Measurements from ENCODE around the gene PANX2.

The PANX2 gene

GRCh38 chr22:50194037-50194805 is 23.7 kb downstream of the PANX2 start:
- H3K36me3 ChIP-seq (ENCODE audit: control insufficient read depth, insufficient read depth, low read length), result peaks cover 9% of the 10 kb centered on the region
- no peak overlapping the region for H3K56ac ChIP-seq (ENCODE audit: low read length)
- no peak overlapping the region for H3K4me3 ChIP-seq (ENCODE audit: low read length)
- no peak overlapping the region for H3K18ac ChIP-seq (ENCODE audit: low read length)
- H3K4me1 ChIP-seq (ENCODE audit: control insufficient read depth, low read depth, low read length), result peaks cover 2% of the 10 kb centered on the region
- no peak overlapping the region for H2BK5ac ChIP-seq (ENCODE audit: low read length)
- H4K8ac ChIP-seq (ENCODE audit: low read depth, low read length), result no peak overlapping the region
- H3K9ac ChIP-seq (ENCODE audit: low read length), result no peak overlapping the region
- H2BK120ac ChIP-seq (ENCODE audit: low read depth, low read length), result no peak overlapping the region
- H3K79me1 ChIP-seq (ENCODE audit: low read length), result peaks cover 9% of the 10 kb centered on the region
- no peak overlapping the region for H3K27ac ChIP-seq (ENCODE audit: low read depth, low read length)
- no peak overlapping the region for H2BK15ac ChIP-seq (replicated peaks; ENCODE audit: low read depth)
- DNase-seq, result no peak
- no peaks in the 10 kb centered on the region for H3K27me3 ChIP-seq (ENCODE audit: insufficient read depth, low read length, poor library complexity)
- H3K79me2 ChIP-seq (ENCODE audit: control insufficient read depth, insufficient read depth, low read length), result peaks cover 8% of the 10 kb centered on the region
- no peak overlapping the region for H3K23ac ChIP-seq (ENCODE audit: low read length)
- H4K5ac ChIP-seq (ENCODE audit: low read length), result no peak overlapping the region
- WGBS (ENCODE audit: extremely low coverage, insufficient coverage, low lambda C conversion rate), result no CpG with 5 or more reads among the region's 44 CpGs
- no peak overlapping the region for H3K4me2 ChIP-seq (ENCODE audit: low read length)
- H3K4ac ChIP-seq (ENCODE audit: low read depth, low read length), result no peak overlapping the region
- H2AK5ac ChIP-seq (ENCODE audit: low read length), result no peak overlapping the region

GRCh38 chr22:50196256-50196655 is 25.7 kb downstream of the PANX2 start:
- Histone ChIP-seq H2AK5ac (ENCODE audit: low read length) (no peak overlapping the region), H3K27me3 (ENCODE audit: insufficient read depth, low read length, poor library complexity) (no peaks in the 10 kb centered on the region), H3K4me2 (ENCODE audit: low read length) (no peak overlapping the region), H3K23ac (ENCODE audit: low read length) (no peak overlapping the region), H2BK5ac (ENCODE audit: low read length) (no peak overlapping the region), H3K4me3 (ENCODE audit: low read length) (no peak overlapping the region), H3K4me1 (ENCODE audit: control insufficient read depth, low read depth, low read length) (no peaks in the 10 kb centered on the region), H3K27ac (ENCODE audit: low read depth, low read length) (no peak overlapping the region), H4K5ac (ENCODE audit: low read length) (no peak overlapping the region), H3K36me3 (ENCODE audit: control insufficient read depth, insufficient read depth, low read length) (peaks cover 9% of the 10 kb centered on the region), H3K79me1 (ENCODE audit: low read length) (peaks cover 5% of the 10 kb centered on the region), H3K18ac (ENCODE audit: low read length) (no peak overlapping the region), H3K9ac (ENCODE audit: low read length) (no peak overlapping the region), H4K8ac (ENCODE audit: low read depth, low read length) (no peak overlapping the region), H2BK15ac (replicated peaks; ENCODE audit: low read depth) (no peak overlapping the region), H3K79me2 (ENCODE audit: control insufficient read depth, insufficient read depth, low read length) (peaks cover 6% of the 10 kb centered on the region), H3K4ac (ENCODE audit: low read depth, low read length) (no peak overlapping the region), H2BK120ac (ENCODE audit: low read depth, low read length) (no peak overlapping the region), H3K56ac (ENCODE audit: low read length) (no peak overlapping the region)
- no peak for DNase-seq
- WGBS (ENCODE audit: extremely low coverage, insufficient coverage, low lambda C conversion rate), result no CpG with 5 or more reads among the region's 18 CpGs

- Histone ChIP-seq H3K4me1 (ENCODE audit: control insufficient read depth, low read depth, low read length) (peaks cover 3% of the 10 kb centered on the region), H3K9ac (ENCODE audit: low read length) (no peak overlapping the region), H3K56ac (ENCODE audit: low read length) (no peak overlapping the region), H3K36me3 (ENCODE audit: control insufficient read depth, insufficient read depth, low read length) (peaks cover 9% of the 10 kb centered on the region), H3K79me1 (ENCODE audit: low read length) (peaks cover 6% of the 10 kb centered on the region), H3K79me2 (ENCODE audit: control insufficient read depth, insufficient read depth, low read length) (peaks cover 6% of the 10 kb centered on the region), H3K4me2 (ENCODE audit: low read length) (no peak overlapping the region), H3K18ac (ENCODE audit: low read length) (no peak overlapping the region), H2BK120ac (ENCODE audit: low read depth, low read length) (no peak overlapping the region), H4K8ac (ENCODE audit: low read depth, low read length) (no peak overlapping the region), H3K27me3 (ENCODE audit: insufficient read depth, low read length, poor library complexity) (no peaks in the 10 kb centered on the region), H2BK15ac (replicated peaks; ENCODE audit: low read depth) (no peak overlapping the region), H3K4me3 (ENCODE audit: low read length) (no peak overlapping the region), H4K5ac (ENCODE audit: low read length) (no peak overlapping the region), H3K23ac (ENCODE audit: low read length) (no peak overlapping the region), H2BK5ac (ENCODE audit: low read length) (no peak overlapping the region), H2AK5ac (ENCODE audit: low read length) (no peak overlapping the region), H3K4ac (ENCODE audit: low read depth, low read length) (no peak overlapping the region), H3K27ac (ENCODE audit: low read depth, low read length) (no peak overlapping the region)
- WGBS (ENCODE audit: extremely low coverage, insufficient coverage, low lambda C conversion rate), result no CpG with 5 or more reads among the region's 23 CpGs
- DNase-seq, result no peak
These were observed 26.7 kb downstream of the PANX2 start for GRCh38 chr22:50197000-50197800.

- no CpG with 5 or more reads among the region's 61 CpGs for WGBS (ENCODE audit: extremely low coverage, insufficient coverage, low lambda C conversion rate)
- no peak overlapping the region for H3K4me3 ChIP-seq (ENCODE audit: low read length)
These were observed 27.5 kb downstream of the PANX2 start for GRCh38 chr22:50197856-50198623.

DNA sequence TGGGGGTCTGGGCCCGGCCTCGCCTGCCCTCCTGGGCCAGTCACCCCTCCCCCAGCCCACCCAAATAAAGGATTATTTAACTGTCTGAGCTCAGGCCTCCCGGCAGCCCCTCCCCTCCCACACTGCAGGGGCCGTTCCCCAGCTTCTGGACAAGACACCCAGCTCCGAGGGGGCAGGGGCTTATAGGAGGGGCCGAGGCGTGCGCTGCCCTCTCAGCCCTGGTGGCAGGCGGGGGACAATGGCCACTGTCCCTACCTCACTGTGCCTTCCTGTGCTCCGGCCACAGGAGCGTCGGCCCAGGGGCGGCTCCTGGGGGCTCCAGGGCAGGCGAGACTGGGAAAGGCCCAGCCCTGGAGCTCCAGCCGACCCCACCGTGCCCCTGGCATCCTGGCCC is 28.1 kb downstream of the PANX2 start:
- H2BK15ac ChIP-seq (replicated peaks; ENCODE audit: low read depth), result no peak overlapping the region
- H2BK120ac ChIP-seq (ENCODE audit: low read depth, low read length), result no peak overlapping the region

More at GRCh38 chr22:50197856-50198623, 27.5 kb downstream of the PANX2 start:
- Histone ChIP-seq H3K23ac (ENCODE audit: low read length) (no peak overlapping the region), H3K27ac (ENCODE audit: low read depth, low read length) (no peak overlapping the region), H3K36me3 (ENCODE audit: control insufficient read depth, insufficient read depth, low read length) (peaks cover 9% of the 10 kb centered on the region), H3K9ac (ENCODE audit: low read length) (no peak overlapping the region), H3K18ac (ENCODE audit: low read length) (no peak overlapping the region), H2AK5ac (ENCODE audit: low read length) (no peak overlapping the region), H3K4me2 (ENCODE audit: low read length) (no peak overlapping the region), H4K5ac (ENCODE audit: low read length) (no peak overlapping the region), H3K56ac (ENCODE audit: low read length) (no peak overlapping the region), H4K8ac (ENCODE audit: low read depth, low read length) (no peak overlapping the region), H3K4ac (ENCODE audit: low read depth, low read length) (no peak overlapping the region), H2BK5ac (ENCODE audit: low read length) (no peak overlapping the region), H2BK120ac (ENCODE audit: low read depth, low read length) (no peak overlapping the region), H2BK15ac (replicated peaks; ENCODE audit: low read depth) (no peak overlapping the region), H3K4me1 (ENCODE audit: control insufficient read depth, low read depth, low read length) (peaks cover 3% of the 10 kb centered on the region), H3K79me1 (ENCODE audit: low read length) (peaks cover 8% of the 10 kb centered on the region), H3K27me3 (ENCODE audit: insufficient read depth, low read length, poor library complexity) (no peaks in the 10 kb centered on the region), H3K79me2 (ENCODE audit: control insufficient read depth, insufficient read depth, low read length) (peaks cover 7% of the 10 kb centered on the region)
- no peak for DNase-seq

More for the DNA sequence above, 28.1 kb downstream of the PANX2 start:
- H3K79me2 ChIP-seq (ENCODE audit: control insufficient read depth, insufficient read depth, low read length), result peaks cover 7% of the 10 kb centered on the region
- H3K27ac ChIP-seq (ENCODE audit: low read depth, low read length), result no peak overlapping the region
- no peak for DNase-seq
- H3K36me3 ChIP-seq (ENCODE audit: control insufficient read depth, insufficient read depth, low read length), result peaks cover 8% of the 10 kb centered on the region
- no peak overlapping the region for H2BK5ac ChIP-seq (ENCODE audit: low read length)
- no peaks in the 10 kb centered on the region for H3K27me3 ChIP-seq (ENCODE audit: insufficient read depth, low read length, poor library complexity)
- H3K56ac ChIP-seq (ENCODE audit: low read length), result no peak overlapping the region
- H3K4me2 ChIP-seq (ENCODE audit: low read length), result no peak overlapping the region
- H4K5ac ChIP-seq (ENCODE audit: low read length), result no peak overlapping the region
- H3K9ac ChIP-seq (ENCODE audit: low read length), result no peak overlapping the region
- H3K4me1 ChIP-seq (ENCODE audit: control insufficient read depth, low read depth, low read length), result peaks cover 3% of the 10 kb centered on the region
- H2AK5ac ChIP-seq (ENCODE audit: low read length), result no peak overlapping the region
- no peak overlapping the region for H3K23ac ChIP-seq (ENCODE audit: low read length)
- peaks cover 12% of the 10 kb centered on the region for H3K79me1 ChIP-seq (ENCODE audit: low read length)
- H3K4ac ChIP-seq (ENCODE audit: low read depth, low read length), result no peak overlapping the region
- no peak overlapping the region for H3K4me3 ChIP-seq (ENCODE audit: low read length)
- no CpG with 5 or more reads among the region's 16 CpGs for WGBS (ENCODE audit: extremely low coverage, insufficient coverage, low lambda C conversion rate)
- no peak overlapping the region for H4K8ac ChIP-seq (ENCODE audit: low read depth, low read length)
- no peak overlapping the region for H3K18ac ChIP-seq (ENCODE audit: low read length)
